GM21786 (cell line): ENCODE results near the gene PDE10A.
"Not testable (repeated sequence)": the region's sequence is repeated elsewhere in the genome, so short reads cannot be mapped to it uniquely, and the experiment has no call there.

ENCODE experiments used
- ATAC-seq: cut with Tn5 transposase; IDR thresholded peaks from one replicate; pipeline ENCODE4 v1.9.1; 2021; ENCODE audit not compliant: unreplicated experiment

PDE10A gene

GRCh38 chr6:165486183-165487137 lies 176.6 kb downstream of the PDE10A start:
- no peak for ATAC-seq

DNA sequence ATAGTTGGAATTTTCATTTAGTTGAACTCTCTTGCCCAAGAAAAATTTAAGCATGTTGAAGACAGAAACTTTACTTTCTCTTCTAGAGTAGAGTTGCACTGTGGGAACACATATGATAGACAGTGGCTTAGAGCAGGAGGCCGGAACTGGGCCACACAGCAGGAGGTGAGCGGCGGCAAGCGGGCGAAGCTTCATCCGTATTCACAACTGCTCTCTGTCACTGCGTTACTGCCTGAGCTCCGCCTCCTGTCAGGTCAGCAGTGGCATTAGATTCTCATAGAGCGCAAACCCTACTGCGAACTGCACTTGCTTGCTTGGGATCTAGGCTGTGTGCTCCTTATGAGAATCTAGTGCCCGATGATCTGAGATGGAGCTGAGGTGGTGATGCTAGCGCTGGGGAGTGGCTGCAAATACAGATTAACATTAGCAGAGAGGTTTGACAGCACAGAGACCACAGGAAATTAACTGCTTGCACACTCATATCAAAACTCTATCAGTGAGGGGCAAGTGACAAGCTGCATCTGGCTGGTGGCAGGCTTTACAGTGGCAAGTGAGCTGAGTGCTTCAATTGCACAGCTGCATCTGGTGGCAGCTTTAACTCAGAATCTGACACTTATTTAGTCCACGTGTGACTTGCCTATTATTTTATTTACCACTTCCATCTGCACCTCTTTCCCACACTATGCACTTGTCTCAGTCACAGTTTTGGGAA lies 178.7 kb downstream of the PDE10A start:
- no peak for ATAC-seq

DNA sequence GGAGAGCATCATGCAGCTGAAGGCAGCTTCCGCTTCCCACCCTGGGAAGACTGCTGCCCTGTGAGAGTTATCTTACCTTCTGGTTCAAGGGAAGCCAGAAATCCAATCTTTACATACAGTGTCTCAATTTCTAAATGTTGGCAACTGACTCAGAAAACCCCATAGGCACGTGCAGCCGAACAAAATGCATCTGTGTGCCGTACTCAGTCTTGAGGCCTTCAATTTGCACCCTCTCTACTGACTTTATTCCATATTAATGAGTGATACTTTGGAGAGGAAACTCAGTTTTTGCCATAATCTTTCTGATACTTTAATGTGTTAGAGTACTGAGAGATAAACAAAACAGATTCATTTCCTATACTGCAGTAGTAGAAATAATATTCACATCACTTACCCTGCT lies 181.1 kb downstream of the PDE10A start:
- no peak for ATAC-seq

DNA sequence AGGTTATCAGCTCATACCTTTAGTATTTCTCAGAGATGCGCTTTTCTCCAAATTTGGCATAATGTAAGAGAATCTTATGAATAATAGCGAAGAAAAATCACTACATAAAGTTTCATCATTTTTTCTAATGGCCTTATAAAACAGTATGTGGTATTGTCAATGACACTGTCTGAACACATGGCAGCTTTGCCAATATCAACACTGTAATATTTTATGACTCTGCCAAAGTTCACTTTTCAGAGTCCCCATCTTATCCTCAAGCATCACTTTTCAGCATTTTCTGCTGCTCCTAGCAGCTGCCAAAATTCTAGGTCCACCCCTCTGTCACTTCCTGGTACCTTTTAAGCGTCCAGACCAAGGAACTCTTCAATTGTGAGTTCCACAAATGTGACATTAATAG lies 182.1 kb downstream of the PDE10A start:
- ATAC-seq: no peak

GRCh38 chr6:165478581-165478980 lies 184.5 kb downstream of the PDE10A start:
- ATAC-seq: no peak

GRCh38 chr6:165469483-165469882 lies 193.6 kb downstream of the PDE10A start:
- ATAC-seq: no peak

DNA sequence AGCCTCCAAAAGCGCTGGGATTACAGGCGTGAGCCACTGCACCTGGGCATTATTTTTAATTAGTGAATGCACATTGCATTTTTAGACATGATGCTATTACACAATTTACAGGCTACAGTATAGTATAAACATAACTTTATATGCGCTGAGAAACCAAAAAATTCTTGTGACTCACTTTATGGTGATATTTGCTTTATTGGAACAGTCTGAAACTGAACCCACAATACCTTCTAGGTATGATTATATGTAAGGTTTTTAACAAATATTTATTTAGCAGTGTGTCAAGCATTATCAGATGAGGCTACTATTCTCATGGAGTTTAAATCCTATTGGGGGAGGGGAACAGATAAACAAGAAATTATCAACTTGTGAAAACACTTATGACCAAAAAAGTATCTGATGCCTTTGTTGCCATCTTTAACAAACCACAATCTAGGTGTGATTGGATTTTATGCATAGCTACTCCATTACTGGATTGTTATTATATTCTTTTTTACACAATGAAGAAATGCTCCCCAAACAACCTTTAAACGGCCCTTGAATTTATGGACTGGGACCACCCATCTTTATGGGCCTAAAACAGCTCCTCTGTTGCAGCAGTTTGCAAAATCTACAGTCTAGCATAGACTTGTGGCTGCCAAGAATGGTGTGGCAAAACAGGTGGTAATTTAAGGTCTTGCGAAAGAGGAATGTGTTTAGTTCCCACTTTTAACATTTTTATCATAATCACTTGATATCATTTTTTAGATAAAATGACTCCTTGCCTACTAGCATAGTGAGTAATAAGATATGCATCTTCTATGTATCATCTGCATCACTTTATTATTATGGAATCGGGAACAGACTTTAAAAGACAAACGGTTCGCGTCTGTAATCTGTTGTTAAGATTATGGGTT lies 194.5 kb downstream of the PDE10A start:
- no peak for ATAC-seq

- not testable (repeated sequence) for ATAC-seq
These were observed 199.5 kb downstream of the PDE10A start for GRCh38 chr6:165463499-165463898.

GRCh38 chr6:165459605-165460301 lies 203.3 kb downstream of the PDE10A start:
- ATAC-seq: not testable (repeated sequence)

DNA sequence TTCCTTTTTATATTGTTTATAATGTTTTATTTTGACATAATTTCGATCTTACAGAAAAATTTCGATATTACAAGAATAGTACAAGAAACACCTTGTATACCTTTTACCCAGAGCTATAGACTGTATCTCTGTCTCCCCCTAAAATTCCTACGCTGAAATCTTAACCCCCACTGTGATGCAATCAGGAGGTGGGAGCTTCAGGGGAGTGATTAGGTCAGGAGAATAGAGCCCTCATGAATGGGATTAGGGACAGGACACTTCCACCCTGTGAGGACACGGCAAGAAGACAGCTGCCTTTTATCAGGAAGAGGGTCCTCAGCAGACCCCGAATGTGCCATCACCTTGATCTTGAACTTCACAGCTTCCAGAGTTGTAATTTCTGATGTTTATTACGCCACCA lies 204.9 kb downstream of the PDE10A start:
- ATAC-seq: no peak

- no peak for ATAC-seq
These were observed 206.8 kb downstream of the PDE10A start for GRCh38 chr6:165456286-165456685.

DNA sequence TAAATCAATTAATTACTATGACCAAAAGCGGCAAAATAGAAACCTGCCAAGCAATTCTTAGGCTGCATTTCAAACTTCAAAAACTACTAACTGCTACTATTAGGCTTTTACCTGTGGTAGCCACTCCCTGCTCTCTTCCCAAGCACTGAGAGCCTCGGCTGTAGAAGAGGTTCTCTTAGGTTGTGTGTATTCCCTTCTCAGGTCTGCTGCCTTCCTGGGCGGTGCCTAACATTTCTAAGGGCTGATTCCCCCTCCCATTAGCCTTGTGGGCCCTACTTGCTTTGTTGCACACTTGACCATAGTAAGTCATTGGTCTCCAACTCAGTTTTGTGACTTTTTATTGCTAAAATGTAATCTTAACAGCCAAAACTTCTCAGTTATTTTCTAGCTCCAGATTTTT lies 207.6 kb downstream of the PDE10A start:
- ATAC-seq: no peak

DNA sequence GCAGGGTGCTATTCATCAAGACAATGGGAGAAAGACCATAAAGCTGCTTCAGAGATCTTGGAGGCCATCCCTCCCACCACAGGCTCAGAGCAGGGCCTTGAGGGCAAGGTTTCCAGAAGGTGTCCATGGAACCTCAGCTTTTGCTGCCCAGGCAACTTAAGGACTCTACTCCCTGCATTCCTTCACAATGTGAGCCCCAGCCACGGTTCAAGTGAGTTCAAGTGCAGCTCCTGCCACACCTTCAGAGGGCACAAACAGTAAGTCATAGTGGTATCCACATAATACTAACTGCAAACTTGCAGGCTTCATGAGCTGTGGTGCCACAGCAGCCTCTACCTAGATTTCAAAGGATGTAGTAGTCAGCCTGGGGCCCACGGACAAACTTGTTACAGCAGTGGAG lies 209.6 kb downstream of the PDE10A start:
- ATAC-seq: no peak

DNA sequence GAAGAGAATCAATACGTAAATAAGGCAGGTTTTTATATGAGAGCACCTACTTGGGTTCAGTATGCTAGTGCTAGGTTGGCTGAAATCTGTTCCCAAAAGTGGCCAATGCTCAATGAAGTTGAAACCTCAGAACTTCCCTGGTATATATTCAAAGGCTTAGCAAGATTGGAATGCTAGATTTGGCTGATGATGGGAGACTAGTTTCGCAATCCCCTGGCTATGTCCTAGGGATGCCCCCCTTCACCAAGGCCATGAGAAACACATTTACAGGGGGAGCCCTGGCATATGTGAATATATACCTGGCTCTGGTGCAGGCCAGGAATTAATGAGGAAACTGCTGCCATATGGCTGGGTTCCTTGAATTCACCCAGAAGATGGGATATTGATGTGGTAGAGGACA lies 211.2 kb downstream of the PDE10A start:
- no peak for ATAC-seq

- ATAC-seq: no peak
These were observed 214.8 kb downstream of the PDE10A start for GRCh38 chr6:165448210-165448609.

DNA sequence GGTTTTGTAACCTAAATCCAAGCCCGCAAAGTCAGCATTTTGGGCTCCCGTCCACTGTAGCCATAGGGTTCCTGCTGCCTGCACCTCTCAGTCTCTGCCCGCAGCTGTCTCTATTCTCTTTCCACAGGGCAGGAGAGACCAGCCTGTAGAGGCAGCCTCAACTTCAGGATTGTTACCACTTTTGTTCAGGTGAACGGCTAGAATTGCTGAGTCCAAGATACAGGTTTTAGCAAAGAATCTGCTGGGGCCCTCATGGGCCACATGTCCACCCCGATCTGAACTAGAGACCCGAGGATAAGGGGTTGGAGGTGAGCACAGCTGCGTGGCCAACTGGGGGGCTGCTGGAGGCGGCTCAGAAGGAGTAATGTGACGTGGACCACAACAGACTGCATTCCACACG lies 215.9 kb downstream of the PDE10A start:
- ATAC-seq: no peak

DNA sequence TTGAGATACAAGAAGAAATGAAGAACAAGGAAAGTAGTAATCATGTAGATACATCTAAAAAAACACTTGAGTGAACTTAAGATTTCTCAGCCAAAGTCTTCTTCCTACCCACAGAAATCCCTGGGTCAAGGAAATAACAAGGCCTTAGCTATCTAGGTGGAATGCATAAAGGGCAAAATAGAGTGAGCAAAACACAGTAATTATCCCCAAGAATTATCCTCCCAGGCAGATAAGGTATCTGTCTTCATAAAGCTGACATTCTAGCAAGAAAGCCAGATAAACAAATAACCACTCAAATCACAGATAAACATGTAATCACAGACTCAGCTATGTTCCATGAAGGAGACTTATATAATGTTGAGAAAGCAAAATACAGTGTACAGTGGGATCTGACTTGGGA lies 216.7 kb downstream of the PDE10A start:
- no peak for ATAC-seq

DNA sequence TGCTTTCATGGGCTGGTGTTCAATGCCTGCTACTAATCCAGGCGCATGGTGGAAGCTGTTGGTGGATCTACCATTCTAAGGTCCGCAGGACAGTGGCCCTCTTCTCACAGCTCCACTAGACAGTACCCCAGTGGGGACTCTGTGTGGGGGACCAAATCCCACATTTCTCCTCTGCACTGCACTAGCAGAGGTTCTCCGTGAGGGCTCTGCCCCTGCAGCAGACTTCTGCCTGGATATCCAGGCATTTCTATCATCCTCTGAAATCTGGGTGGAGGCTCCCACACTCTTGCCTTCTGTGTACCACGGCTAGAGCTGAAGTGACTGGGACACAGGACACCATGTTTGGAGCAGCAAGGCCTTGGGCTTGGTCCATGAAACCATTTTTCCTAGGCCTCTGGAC lies 219.6 kb downstream of the PDE10A start:
- no peak for ATAC-seq

DNA sequence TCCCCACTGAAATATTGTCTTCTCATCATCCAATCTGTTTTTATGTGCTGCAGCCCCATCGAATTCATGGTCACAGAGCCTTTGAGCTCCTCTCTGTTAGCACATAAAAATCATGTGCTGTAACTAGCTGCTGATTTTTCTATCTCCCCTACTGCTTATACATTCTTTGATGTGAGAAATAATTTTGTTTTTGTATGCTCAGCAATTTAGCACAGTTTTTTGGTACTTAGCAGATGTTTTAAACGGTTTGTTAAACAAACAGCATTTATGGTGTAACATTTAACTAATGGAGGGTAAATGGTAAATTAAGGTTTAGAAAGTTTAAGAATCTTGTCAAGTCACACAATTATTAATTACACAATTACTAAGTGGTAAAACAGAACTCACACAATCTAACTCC lies 221.9 kb downstream of the PDE10A start:
- no peak for ATAC-seq

DNA sequence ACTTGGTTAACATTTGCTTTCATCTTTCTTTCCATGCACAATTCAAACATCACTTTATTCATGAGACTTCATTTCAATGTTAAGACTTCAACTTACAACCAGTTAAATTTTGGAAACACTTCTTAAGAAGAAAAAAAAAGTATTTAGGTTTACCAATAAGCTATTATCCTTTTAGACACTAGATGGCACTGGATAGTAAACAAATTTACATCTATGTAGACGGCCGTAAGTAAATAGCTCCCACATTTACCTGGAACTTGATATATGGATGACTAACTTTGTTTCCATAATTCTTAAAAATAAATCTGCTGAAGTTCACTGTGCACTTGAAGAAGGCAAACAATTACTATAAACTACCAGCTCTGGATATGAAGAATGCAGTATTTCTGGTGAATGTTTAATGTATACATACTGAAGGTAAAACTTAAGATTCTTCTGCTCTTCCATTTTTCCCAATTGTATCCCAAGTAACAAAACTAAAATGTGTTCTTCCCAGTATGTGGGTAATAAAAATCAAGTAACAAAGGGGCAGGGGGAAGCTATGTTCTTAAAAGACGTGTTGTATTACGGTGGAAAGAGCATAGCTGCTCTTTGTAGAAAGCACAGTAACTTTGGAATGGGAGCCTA lies 223.0 kb downstream of the PDE10A start:
- no peak for ATAC-seq
